GM23338 (cell line): ENCODE measurements around the gene CETP. TPM values are rescaled to one million over a fixed set of nuclear protein-coding genes. Genes with fewer than 3 reads are reported as not detected.

Experiments
- ATAC-seq: fragments of 200-7000 bp; cut with Tn5 transposase; 3 replicates; pipeline ENCODE4 v1.9.1; 2020
- DNase-seq: peaks from one replicate; pipeline ENCODE4 v3.0.0-alpha.2; 2015; ENCODE audit warnings: low spot score
- H2AFZ ChIP-seq: fragments of 200-600 bp; sonication (generic); 2 replicates; pipeline ENCODE4 v1.8.0; 2016; ENCODE audit warnings: antibody characterized with exemption, mild to moderate bottlenecking, moderate library complexity
- H3F3A ChIP-seq: fragments of 200-600 bp; sonication (generic); replicated peaks from 2 replicates; pipeline ENCODE4 v1.8.0; 2017; ENCODE audit warnings: antibody characterized with exemption, mixed run types, low read depth
- H3K27ac ChIP-seq: fragments of 200-600 bp; sonication (generic); 2 replicates; pipeline ENCODE4 v1.6.1; 2016; ENCODE audit warnings: low read depth
- H3K27me3 ChIP-seq: fragments of 200-600 bp; sonication (generic); 2 replicates; pipeline ENCODE4 v1.8.0; 2016; ENCODE audit warnings: mild to moderate bottlenecking, mixed run types, moderate library complexity; ENCODE audit not compliant: insufficient read depth
- H3K36me3 ChIP-seq: fragments of 200-600 bp; sonication (generic); 2 replicates; pipeline ENCODE4 v1.8.0; 2016; ENCODE audit warnings: mild to moderate bottlenecking; ENCODE audit not compliant: insufficient read depth
- H3K4me1 ChIP-seq: fragments of 200-600 bp; sonication (generic); 2 replicates; pipeline ENCODE4 v1.8.0; 2016; ENCODE audit warnings: mild to moderate bottlenecking, moderate library complexity; ENCODE audit not compliant: insufficient read depth
- H3K4me2 ChIP-seq: fragments of 200-600 bp; sonication (generic); 2 replicates; pipeline ENCODE4 v1.7.1; 2017; ENCODE audit warnings: mixed run types
- H3K4me3 ChIP-seq: fragments of 200-600 bp; sonication (generic); 2 replicates; pipeline ENCODE4 v1.6.1; 2016; ENCODE audit warnings: mixed run types
- H3K79me2 ChIP-seq: fragments of 200-600 bp; sonication (generic); replicated peaks from 2 replicates; pipeline ENCODE4 v1.8.0; 2017; ENCODE audit warnings: mild to moderate bottlenecking; ENCODE audit not compliant: insufficient read depth
- H3K9me2 ChIP-seq: fragments of 200-600 bp; sonication (generic); 2 replicates; pipeline ENCODE4 v1.8.0; 2017; ENCODE audit not compliant: insufficient read depth
- H4K20me1 ChIP-seq: fragments of 200-600 bp; sonication (generic); replicated peaks from 2 replicates; pipeline ENCODE4 v1.8.0; 2017; ENCODE audit warnings: mild to moderate bottlenecking; ENCODE audit not compliant: insufficient read depth
- H3K27ac Mint-ChIP-seq: 2 replicates; pipeline ENCODE4 v1.8.0; 2020; ENCODE audit warnings: inconsistent platforms, mild to moderate bottlenecking, moderate library complexity, mixed read lengths
- H3K27me3 Mint-ChIP-seq: 3 replicates; pipeline ENCODE4 v1.8.0; 2022; ENCODE audit warnings: low read depth, mild to moderate bottlenecking, moderate library complexity, mixed read lengths, inconsistent platforms; ENCODE audit not compliant: insufficient read depth, poor library complexity
- H3K36me3 Mint-ChIP-seq: 3 replicates; pipeline ENCODE4 v1.8.0; 2021; ENCODE audit warnings: low read depth, mild to moderate bottlenecking, inconsistent platforms, moderate library complexity, mixed read lengths
- H3K4me1 Mint-ChIP-seq: 3 replicates; pipeline ENCODE4 v1.8.0; 2020; ENCODE audit warnings: mild to moderate bottlenecking, inconsistent platforms, mixed read lengths
- H3K4me3 Mint-ChIP-seq: 3 replicates; pipeline ENCODE4 v1.8.0; 2021; ENCODE audit warnings: moderate library complexity, mild to moderate bottlenecking, inconsistent platforms, mixed read lengths
- H3K9me3 Mint-ChIP-seq: 3 replicates; pipeline ENCODE4 v1.8.0; 2020; ENCODE audit warnings: moderate library complexity, mild to moderate bottlenecking, inconsistent platforms, mixed read lengths
- CREB1 ChIP-seq: fragments of 250-450 bp; sonication (Bioruptor Pico); IDR thresholded peaks from 2 replicates; pipeline ENCODE4 v1.5.0; 2020; ENCODE audit warnings: low read depth, mild to moderate bottlenecking, moderate library complexity
- EZH2 ChIP-seq: fragments of 200-600 bp; sonication (generic); IDR thresholded peaks from one replicate; pipeline ENCODE4 v1.8.0; 2017; ENCODE audit warnings: antibody characterized with exemption, mild to moderate bottlenecking, low read depth; ENCODE audit not compliant: unreplicated experiment
- EZH2phosphoT487 ChIP-seq: fragments of 200-600 bp; sonication (generic); IDR thresholded peaks from one replicate; pipeline ENCODE4 v1.8.1; 2018; ENCODE audit warnings: antibody characterized with exemption; ENCODE audit not compliant: unreplicated experiment
- JUNB ChIP-seq: IDR thresholded peaks from one replicate; pipeline ENCODE4 v1.6.1; 2016; ENCODE audit warnings: antibody characterized with exemption; ENCODE audit not compliant: unreplicated experiment
- NANOG ChIP-seq: IDR thresholded peaks from 2 replicates; pipeline ENCODE4 v1.6.1; 2016; ENCODE audit warnings: antibody characterized with exemption, borderline replicate concordance
- POLR2AphosphoS5 ChIP-seq: IDR thresholded peaks from 2 replicates; pipeline ENCODE4 v1.6.1; 2016; ENCODE audit warnings: antibody characterized with exemption, low read depth
- REST ChIP-seq: IDR thresholded peaks from one replicate; pipeline ENCODE4 v1.6.1; 2018; ENCODE audit warnings: antibody characterized with exemption; ENCODE audit not compliant: unreplicated experiment
- STAT1 ChIP-seq: IDR thresholded peaks from one replicate; pipeline ENCODE4 v1.6.1; 2016; ENCODE audit warnings: antibody characterized with exemption; ENCODE audit not compliant: unreplicated experiment
- ZNF114 ChIP-seq: fragments of 250-450 bp; sonication (Bioruptor Pico); IDR thresholded peaks from 2 replicates; pipeline ENCODE4 v1.5.0; 2020; ENCODE audit warnings: mild to moderate bottlenecking, moderate library complexity
- ZNF331 ChIP-seq: fragments of 250-450 bp; sonication (Bioruptor Pico); IDR thresholded peaks from 2 replicates; pipeline ENCODE4 v1.5.0; 2020; ENCODE audit warnings: low read depth, mild to moderate bottlenecking, moderate library complexity
- polyA plus RNA-seq: library from polyadenylated mRNA; unstranded; fragments of >200 nt; fragmentation: Nextera tagmentation; extraction: Ambion mirVana; gene quantifications from 2 replicates; pipeline ENCODE4 v1.2.1, GENCODE V29; 2016
- total RNA-seq: library from RNA; depleted of rRNA; stranded (reverse); fragments of >200 nt; shearing (Covaris generic); gene quantifications from 2 replicates; pipeline ENCODE4 v1.2.3, GENCODE V29; 2014
- TF ChIP-seq, protein P1 (sequence below): IDR thresholded peaks from 2 replicates; pipeline ENCODE4 v1.6.1; 2016; ENCODE audit warnings: antibody characterized with exemption
- TF ChIP-seq, protein P2 (sequence below), 2 experiments: fragments of 200-600 bp in 1 of 2; sonication (generic) in 1 of 2; conservative IDR thresholded peaks; 2 replicates each; pipeline versions ENCODE4 v1.5.1 to v1.6.1; 2016 to 2017; ENCODE audit warnings: antibody characterized with exemption in 2 of 2, low read depth in 2 of 2, mild to moderate bottlenecking in 2 of 2, moderate library complexity in 1 of 2
- TF ChIP-seq, protein P3 (sequence below): fragments of 250-450 bp; sonication (Bioruptor Pico); IDR thresholded peaks from 2 replicates; pipeline ENCODE4 v1.5.0; 2020; ENCODE audit warnings: mild to moderate bottlenecking, moderate library complexity

Gene CETP
- total and polyA plus RNA-seq, 2 experiments from 2014 or later = not detected

GRCh38 chr16:56946767-56947603, 14.8 kb upstream of the CETP start:
- no peak for TF ChIP-seq POLR2AphosphoS5
- TF ChIP-seq EZH2phosphoT487 = no peak
- no peak for TF ChIP-seq REST
- TF ChIP-seq NANOG = no peak
- TF ChIP-seq, protein P1, sequence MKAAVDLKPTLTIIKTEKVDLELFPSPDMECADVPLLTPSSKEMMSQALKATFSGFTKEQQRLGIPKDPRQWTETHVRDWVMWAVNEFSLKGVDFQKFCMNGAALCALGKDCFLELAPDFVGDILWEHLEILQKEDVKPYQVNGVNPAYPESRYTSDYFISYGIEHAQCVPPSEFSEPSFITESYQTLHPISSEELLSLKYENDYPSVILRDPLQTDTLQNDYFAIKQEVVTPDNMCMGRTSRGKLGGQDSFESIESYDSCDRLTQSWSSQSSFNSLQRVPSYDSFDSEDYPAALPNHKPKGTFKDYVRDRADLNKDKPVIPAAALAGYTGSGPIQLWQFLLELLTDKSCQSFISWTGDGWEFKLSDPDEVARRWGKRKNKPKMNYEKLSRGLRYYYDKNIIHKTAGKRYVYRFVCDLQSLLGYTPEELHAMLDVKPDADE = no peak
- no peak for TF ChIP-seq JUNB
- no peak for TF ChIP-seq STAT1
- no peak for TF ChIP-seq EZH2
- TF ChIP-seq, protein P2, sequence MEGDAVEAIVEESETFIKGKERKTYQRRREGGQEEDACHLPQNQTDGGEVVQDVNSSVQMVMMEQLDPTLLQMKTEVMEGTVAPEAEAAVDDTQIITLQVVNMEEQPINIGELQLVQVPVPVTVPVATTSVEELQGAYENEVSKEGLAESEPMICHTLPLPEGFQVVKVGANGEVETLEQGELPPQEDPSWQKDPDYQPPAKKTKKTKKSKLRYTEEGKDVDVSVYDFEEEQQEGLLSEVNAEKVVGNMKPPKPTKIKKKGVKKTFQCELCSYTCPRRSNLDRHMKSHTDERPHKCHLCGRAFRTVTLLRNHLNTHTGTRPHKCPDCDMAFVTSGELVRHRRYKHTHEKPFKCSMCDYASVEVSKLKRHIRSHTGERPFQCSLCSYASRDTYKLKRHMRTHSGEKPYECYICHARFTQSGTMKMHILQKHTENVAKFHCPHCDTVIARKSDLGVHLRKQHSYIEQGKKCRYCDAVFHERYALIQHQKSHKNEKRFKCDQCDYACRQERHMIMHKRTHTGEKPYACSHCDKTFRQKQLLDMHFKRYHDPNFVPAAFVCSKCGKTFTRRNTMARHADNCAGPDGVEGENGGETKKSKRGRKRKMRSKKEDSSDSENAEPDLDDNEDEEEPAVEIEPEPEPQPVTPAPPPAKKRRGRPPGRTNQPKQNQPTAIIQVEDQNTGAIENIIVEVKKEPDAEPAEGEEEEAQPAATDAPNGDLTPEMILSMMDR (conservative IDR thresholded peaks at IDR 0.05; ENCODE audit: low read depth in 2 of 2) = no peak
- TF ChIP-seq ZNF114 (CRISPR knock-in tag) = no peak
- TF ChIP-seq, protein P3, sequence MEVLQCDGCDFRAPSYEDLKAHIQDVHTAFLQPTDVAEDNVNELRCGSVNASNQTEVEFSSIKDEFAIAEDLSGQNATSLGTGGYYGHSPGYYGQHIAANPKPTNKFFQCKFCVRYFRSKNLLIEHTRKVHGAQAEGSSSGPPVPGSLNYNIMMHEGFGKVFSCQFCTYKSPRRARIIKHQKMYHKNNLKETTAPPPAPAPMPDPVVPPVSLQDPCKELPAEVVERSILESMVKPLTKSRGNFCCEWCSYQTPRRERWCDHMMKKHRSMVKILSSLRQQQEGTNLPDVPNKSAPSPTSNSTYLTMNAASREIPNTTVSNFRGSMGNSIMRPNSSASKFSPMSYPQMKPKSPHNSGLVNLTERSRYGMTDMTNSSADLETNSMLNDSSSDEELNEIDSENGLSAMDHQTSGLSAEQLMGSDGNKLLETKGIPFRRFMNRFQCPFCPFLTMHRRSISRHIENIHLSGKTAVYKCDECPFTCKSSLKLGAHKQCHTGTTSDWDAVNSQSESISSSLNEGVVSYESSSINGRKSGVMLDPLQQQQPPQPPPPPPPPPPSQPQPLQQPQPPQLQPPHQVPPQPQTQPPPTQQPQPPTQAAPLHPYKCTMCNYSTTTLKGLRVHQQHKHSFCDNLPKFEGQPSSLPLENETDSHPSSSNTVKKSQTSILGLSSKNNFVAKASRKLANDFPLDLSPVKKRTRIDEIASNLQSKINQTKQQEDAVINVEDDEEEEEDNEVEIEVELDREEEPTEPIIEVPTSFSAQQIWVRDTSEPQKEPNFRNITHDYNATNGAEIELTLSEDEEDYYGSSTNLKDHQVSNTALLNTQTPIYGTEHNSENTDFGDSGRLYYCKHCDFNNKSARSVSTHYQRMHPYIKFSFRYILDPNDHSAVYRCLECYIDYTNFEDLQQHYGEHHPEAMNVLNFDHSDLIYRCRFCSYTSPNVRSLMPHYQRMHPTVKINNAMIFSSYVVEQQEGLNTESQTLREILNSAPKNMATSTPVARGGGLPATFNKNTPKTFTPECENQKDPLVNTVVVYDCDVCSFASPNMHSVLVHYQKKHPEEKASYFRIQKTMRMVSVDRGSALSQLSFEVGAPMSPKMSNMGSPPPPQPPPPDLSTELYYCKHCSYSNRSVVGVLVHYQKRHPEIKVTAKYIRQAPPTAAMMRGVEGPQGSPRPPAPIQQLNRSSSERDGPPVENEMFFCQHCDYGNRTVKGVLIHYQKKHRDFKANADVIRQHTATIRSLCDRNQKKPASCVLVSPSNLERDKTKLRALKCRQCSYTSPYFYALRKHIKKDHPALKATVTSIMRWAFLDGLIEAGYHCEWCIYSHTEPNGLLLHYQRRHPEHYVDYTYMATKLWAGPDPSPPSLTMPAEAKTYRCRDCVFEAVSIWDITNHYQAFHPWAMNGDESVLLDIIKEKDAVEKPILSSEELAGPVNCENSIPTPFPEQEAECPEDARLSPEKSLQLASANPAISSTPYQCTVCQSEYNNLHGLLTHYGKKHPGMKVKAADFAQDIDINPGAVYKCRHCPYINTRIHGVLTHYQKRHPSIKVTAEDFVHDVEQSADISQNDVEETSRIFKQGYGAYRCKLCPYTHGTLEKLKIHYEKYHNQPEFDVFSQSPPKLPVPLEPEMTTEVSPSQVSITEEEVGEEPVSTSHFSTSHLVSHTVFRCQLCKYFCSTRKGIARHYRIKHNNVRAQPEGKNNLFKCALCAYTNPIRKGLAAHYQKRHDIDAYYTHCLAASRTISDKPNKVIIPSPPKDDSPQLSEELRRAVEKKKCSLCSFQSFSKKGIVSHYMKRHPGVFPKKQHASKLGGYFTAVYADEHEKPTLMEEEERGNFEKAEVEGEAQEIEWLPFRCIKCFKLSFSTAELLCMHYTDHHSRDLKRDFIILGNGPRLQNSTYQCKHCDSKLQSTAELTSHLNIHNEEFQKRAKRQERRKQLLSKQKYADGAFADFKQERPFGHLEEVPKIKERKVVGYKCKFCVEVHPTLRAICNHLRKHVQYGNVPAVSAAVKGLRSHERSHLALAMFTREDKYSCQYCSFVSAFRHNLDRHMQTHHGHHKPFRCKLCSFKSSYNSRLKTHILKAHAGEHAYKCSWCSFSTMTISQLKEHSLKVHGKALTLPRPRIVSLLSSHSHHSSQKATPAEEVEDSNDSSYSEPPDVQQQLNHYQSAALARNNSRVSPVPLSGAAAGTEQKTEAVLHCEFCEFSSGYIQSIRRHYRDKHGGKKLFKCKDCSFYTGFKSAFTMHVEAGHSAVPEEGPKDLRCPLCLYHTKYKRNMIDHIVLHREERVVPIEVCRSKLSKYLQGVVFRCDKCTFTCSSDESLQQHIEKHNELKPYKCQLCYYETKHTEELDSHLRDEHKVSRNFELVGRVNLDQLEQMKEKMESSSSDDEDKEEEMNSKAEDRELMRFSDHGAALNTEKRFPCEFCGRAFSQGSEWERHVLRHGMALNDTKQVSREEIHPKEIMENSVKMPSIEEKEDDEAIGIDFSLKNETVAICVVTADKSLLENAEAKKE (CRISPR knock-in tag) = no peak
- TF ChIP-seq ZNF331 (CRISPR knock-in tag) = no peak
- no peak for TF ChIP-seq CREB1 (CRISPR knock-in tag)
- no peak overlapping the region for H3K4me2 ChIP-seq
- Mint-ChIP-seq H3K4me3 (no peak overlapping the region), H3K9me3 (no peaks in the 10 kb centered on the region), H3K27ac (peak overlapping the region; percentile 50; the same call in 1 of the 2 replicates), H3K27me3 (peaks cover 14% of the 10 kb centered on the region), H3K36me3 (peaks cover 32% of the 10 kb centered on the region), H3K4me1 (peaks cover 13% of the 10 kb centered on the region)
- ATAC-seq (no peak), DNase-seq (no peak)
- no peak overlapping the region for H2AFZ ChIP-seq
- H3K79me2 ChIP-seq = no peaks in the 10 kb centered on the region
- H3K4me1 ChIP-seq = no peaks in the 10 kb centered on the region
- H3K9me2 ChIP-seq = no peaks in the 10 kb centered on the region
- H3K4me3 ChIP-seq = no peak overlapping the region
- H4K20me1 ChIP-seq = peaks cover 5% of the 10 kb centered on the region; the same call in 1 of the 2 replicates
- H3K36me3 ChIP-seq = peaks cover 21% of the 10 kb centered on the region
- H3K27ac ChIP-seq = peak overlapping the region; percentile 63; the same call in 1 of the 2 replicates
- H3K27me3 ChIP-seq = no peaks in the 10 kb centered on the region
- no peaks in the 10 kb centered on the region for H3F3A ChIP-seq
